Measurements from ENCODE around the gene KCTD4.

GRCh38 chr13:45232591-45232990 is 31.7 kb upstream of the KCTD4 start:
- TF ChIP-seq POLR2AphosphoS5 (IDR thresholded peaks at IDR 0.05; ENCODE audit: low read depth, low read length) (no peak), REST (IDR thresholded peaks at IDR 0.05; ENCODE audit: insufficient read depth in 1 of 2, low read depth in 2 of 2, low read length in 2 of 2) (no peak), SIN3A (IDR thresholded peaks at IDR 0.05; ENCODE audit: borderline replicate concordance, insufficient read depth, low read length) (no peak), TAF1 (IDR thresholded peaks at IDR 0.05; ENCODE audit: borderline replicate concordance, insufficient read depth, low read length) (no peak)
